Measurements from ENCODE around the gene CRACDL.

CRACDL gene

GRCh38 chr2:98927027-98927426, 9.0 kb downstream of the CRACDL start:
- DNase-seq (ENCODE audit: low read depth, low spot score) = no peak

GRCh38 chr2:98926601-98927000, 9.4 kb downstream of the CRACDL start:
- peak; percentile 45 for DNase-seq (ENCODE audit: low read depth, low spot score)

GRCh38 chr2:98924910-98925309, 11.1 kb downstream of the CRACDL start:
- no peak for DNase-seq (ENCODE audit: low read depth, low spot score)

- no peak for DNase-seq (ENCODE audit: low read depth, low spot score)
These were observed 11.8 kb downstream of the CRACDL start for GRCh38 chr2:98924038-98924830.

- no peak for DNase-seq (ENCODE audit: low read depth, low spot score)
These were observed 12.6 kb downstream of the CRACDL start for GRCh38 chr2:98923244-98923940.

GRCh38 chr2:98921062-98921461, 15.0 kb downstream of the CRACDL start:
- no peak for DNase-seq (ENCODE audit: low read depth, low spot score)

GRCh38 chr2:98917031-98917471, 19.0 kb downstream of the CRACDL start:
- peak; percentile 88 for DNase-seq (ENCODE audit: low read depth, low spot score)

GRCh38 chr2:98915751-98916358, 20.2 kb downstream of the CRACDL start:
- peak; percentile 63 for DNase-seq (ENCODE audit: low read depth, low spot score)

GRCh38 chr2:98914713-98915580, 21.1 kb downstream of the CRACDL start:
- no peak for DNase-seq (ENCODE audit: low read depth, low spot score)

GRCh38 chr2:98913916-98914712, 21.9 kb downstream of the CRACDL start:
- no peak for DNase-seq (ENCODE audit: low read depth, low spot score)

GRCh38 chr2:98912957-98913915, 22.8 kb downstream of the CRACDL start:
- peak; percentile 66 for DNase-seq (ENCODE audit: low read depth, low spot score)

- peak; percentile 97 for DNase-seq (ENCODE audit: low read depth, low spot score)
These were observed 23.7 kb downstream of the CRACDL start for GRCh38 chr2:98912221-98912851.

GRCh38 chr2:98911376-98912154, 24.5 kb downstream of the CRACDL start:
- DNase-seq (ENCODE audit: low read depth, low spot score) = peak; percentile 61

- no peak for DNase-seq (ENCODE audit: low read depth, low spot score)
These were observed 25.0 kb downstream of the CRACDL start for GRCh38 chr2:98911126-98911375.

- DNase-seq (ENCODE audit: low read depth, low spot score) = no peak
These were observed 25.5 kb downstream of the CRACDL start for GRCh38 chr2:98910349-98911125.

GRCh38 chr2:98909317-98910211, 26.5 kb downstream of the CRACDL start:
- DNase-seq (ENCODE audit: low read depth, low spot score) = peak; percentile 76

- no peak for DNase-seq (ENCODE audit: low read depth, low spot score)
These were observed 27.1 kb downstream of the CRACDL start for GRCh38 chr2:98908931-98909316.
